Gastrocnemius medialis (tissue), 4 donors: ENCODE results near the gene KCNQ5. TPM values are rescaled to one million over a fixed set of nuclear protein-coding genes. Genes with fewer than 3 reads are reported as not detected.

ENCODE experiments used
- ATAC-seq, 2 donors: fragments of 150-250 bp; one replicate each; pipeline ENCODE4 v1.9.1; 2016
- DNase-seq, 2 donors: peaks; one replicate each; pipeline ENCODE4 v3.0.0-alpha.2; 2019
- H3K27ac ChIP-seq, 4 donors: fragments of 200-600 bp; sonication (generic); 1 replicate in 1 of 4; 2 replicates in 3 of 4; pipeline ENCODE4 v1.5.1; 2016 to 2018; ENCODE audit warnings: mild to moderate bottlenecking in 2 of 4, moderate library complexity in 1 of 4
- H3K27me3 ChIP-seq, 3 donors: fragments of 200-600 bp; sonication (generic) in 2 of 3; 1 replicate in 1 of 3; 2 replicates in 2 of 3; pipeline versions ENCODE4 v1.5.1 to v1.6.0; 2016 to 2019; ENCODE audit warnings: mild to moderate bottlenecking in 1 of 3, moderate library complexity in 1 of 3
- H3K36me3 ChIP-seq, 2 donors: fragments of 200-600 bp; sonication (generic) in 1 of 2; one replicate each; pipeline ENCODE4 v1.5.1; 2017 to 2018
- H3K4me1 ChIP-seq, 2 donors: fragments of 200-600 bp; sonication (generic) in 1 of 2; one replicate each; pipeline ENCODE4 v1.5.1; 2016 to 2017; ENCODE audit warnings: mild to moderate bottlenecking in 2 of 2
- H3K4me3 ChIP-seq, 4 donors: fragments of 200-600 bp; sonication (generic) in 3 of 4; 1 replicate in 1 of 4; 2 replicates in 3 of 4; pipeline ENCODE4 v1.5.1; 2016 to 2019; ENCODE audit warnings: mild to moderate bottlenecking in 2 of 4
- H3K9me3 ChIP-seq, 3 donors: fragments of 200-600 bp; sonication (generic) in 2 of 3; 1 replicate in 1 of 3; 2 replicates in 2 of 3; pipeline ENCODE4 v1.5.1; 2016 to 2019
- POLR2A ChIP-seq, 2 donors: fragments of 450-650 bp; IDR thresholded peaks; one replicate each; pipeline ENCODE4 v1.6.1; 2017; ENCODE audit warnings: antibody characterized with exemption in 2 of 2, mild to moderate bottlenecking in 2 of 2, moderate library complexity in 2 of 2
- in situ Hi-C, 4 donors: fragments of 200-750 bp; cut with MboI; loops; one replicate each; pipeline versions ENCODE4 v1.15.0 to v1.8.0; 2017; ENCODE audit warnings: low sequenced_read_pairs in 4 of 4
- intact Hi-C: fragments of 100-400 bp; cut with DNase I; formaldehyde crosslinking; loops from one replicate; pipeline ENCODE4 v1.15.1; 2023; ENCODE audit warnings: low total_unique reads
- total RNA-seq, 4 donors: library from RNA; depleted of rRNA; stranded (reverse); fragments of >200 nt; gene quantifications; one replicate each; pipeline versions ENCODE4 v1.1.0 to v1.2.3, GENCODE V29; 2016
- TF ChIP-seq, protein P1 (sequence below), 5 experiments: fragments of 450-650 bp in 3 of 5; fragments of 200-600 bp in 2 of 5; sonication (generic) in 2 of 5; IDR thresholded peaks in 4 of 5; conservative IDR thresholded peaks in 1 of 5; 1 replicate in 4 of 5; 2 replicates in 1 of 5; pipeline ENCODE4 v1.5.1; 2016 to 2019; ENCODE audit warnings: antibody characterized with exemption in 5 of 5, mild to moderate bottlenecking in 3 of 5, moderate library complexity in 3 of 5

The KCNQ5 gene
- total RNA-seq, 4 donors from 2014 or later = 5.3 to 19.3 (median 15.1) TPM

- Histone ChIP-seq H3K4me3 (no peak overlapping the region), H3K27ac (peak overlapping the region; percentile 67 to 83 (median 76)), H3K9me3 (no peaks in the 10 kb centered on the region), H3K27me3 (no peaks in the 10 kb centered on the region), H3K4me1 (peaks cover 43 to 48% of the 10 kb centered on the region in 2 donors), H3K36me3 (no peaks in the 10 kb centered on the region)
- DNase-seq (no peak), ATAC-seq (no peak)
- intact Hi-C loops = no loop called here
- in situ Hi-C loops = loop anchor here in 1 of 4 donors (10.0 kb wide), 1 partner anchor 82 kb away; no protein-coding TSS in a partner anchor
- no peak for TF ChIP-seq POLR2A (IDR thresholded peaks at IDR 0.05)
- TF ChIP-seq, protein P1, sequence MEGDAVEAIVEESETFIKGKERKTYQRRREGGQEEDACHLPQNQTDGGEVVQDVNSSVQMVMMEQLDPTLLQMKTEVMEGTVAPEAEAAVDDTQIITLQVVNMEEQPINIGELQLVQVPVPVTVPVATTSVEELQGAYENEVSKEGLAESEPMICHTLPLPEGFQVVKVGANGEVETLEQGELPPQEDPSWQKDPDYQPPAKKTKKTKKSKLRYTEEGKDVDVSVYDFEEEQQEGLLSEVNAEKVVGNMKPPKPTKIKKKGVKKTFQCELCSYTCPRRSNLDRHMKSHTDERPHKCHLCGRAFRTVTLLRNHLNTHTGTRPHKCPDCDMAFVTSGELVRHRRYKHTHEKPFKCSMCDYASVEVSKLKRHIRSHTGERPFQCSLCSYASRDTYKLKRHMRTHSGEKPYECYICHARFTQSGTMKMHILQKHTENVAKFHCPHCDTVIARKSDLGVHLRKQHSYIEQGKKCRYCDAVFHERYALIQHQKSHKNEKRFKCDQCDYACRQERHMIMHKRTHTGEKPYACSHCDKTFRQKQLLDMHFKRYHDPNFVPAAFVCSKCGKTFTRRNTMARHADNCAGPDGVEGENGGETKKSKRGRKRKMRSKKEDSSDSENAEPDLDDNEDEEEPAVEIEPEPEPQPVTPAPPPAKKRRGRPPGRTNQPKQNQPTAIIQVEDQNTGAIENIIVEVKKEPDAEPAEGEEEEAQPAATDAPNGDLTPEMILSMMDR (IDR thresholded peaks at IDR 0.05 in 4 of 5, conservative IDR thresholded peaks at IDR 0.05 in 1 of 5) = no peak
These were observed 324.9 kb downstream of the KCNQ5 start for GRCh38 chr6:72946774-72947173.

GRCh38 chr6:72947534-72947933 lies 325.7 kb downstream of the KCNQ5 start:
- in situ Hi-C loops (loop anchor here in 1 of 4 donors (10.0 kb wide), 1 partner anchor 83 kb away; no protein-coding TSS in a partner anchor), intact Hi-C loops (no loop called here)
- peaks cover 49 to 51% of the 10 kb centered on the region in 2 donors for H3K4me1 ChIP-seq
- ATAC-seq (no peak), DNase-seq (no peak)
- no peak overlapping the region for H3K4me3 ChIP-seq
- no peaks in the 10 kb centered on the region for H3K36me3 ChIP-seq
- H3K27ac ChIP-seq = peak overlapping the region; percentile 67 to 83 (median 76)
- no peaks in the 10 kb centered on the region for H3K27me3 ChIP-seq
- H3K9me3 ChIP-seq = no peaks in the 10 kb centered on the region
- no peak for TF ChIP-seq POLR2A (IDR thresholded peaks at IDR 0.05)

- Histone ChIP-seq H3K27ac (peak overlapping the region; percentile 67 to 83 (median 76)), H3K27me3 (no peaks in the 10 kb centered on the region), H3K36me3 (no peaks in the 10 kb centered on the region), H3K4me1 (peaks cover 54 to 57% of the 10 kb centered on the region in 2 donors), H3K4me3 (no peak overlapping the region), H3K9me3 (no peaks in the 10 kb centered on the region)
- ATAC-seq (peak; percentile 65 to 70), DNase-seq (peak in 1 of 2 donors; percentile 30)
- intact Hi-C loops = no loop called here
- no peak for TF ChIP-seq POLR2A (IDR thresholded peaks at IDR 0.05)
- TF ChIP-seq, protein P1 (IDR thresholded peaks at IDR 0.05 in 4 of 5, conservative IDR thresholded peaks at IDR 0.05 in 1 of 5) = no peak
- in situ Hi-C loops = loop anchor here in 1 of 4 donors (10.0 kb wide), 1 partner anchor 83 kb away; no protein-coding TSS in a partner anchor
These were observed 326.3 kb downstream of the KCNQ5 start for GRCh38 chr6:72948153-72948552.

GRCh38 chr6:72950114-72950860 lies 328.4 kb downstream of the KCNQ5 start:
- DNase-seq (peak; percentile 10 to 27), ATAC-seq (peak; percentile 93 to 97)
- H3K4me1 ChIP-seq = peaks cover 50 to 78% of the 10 kb centered on the region in 2 donors
- peak overlapping the region; percentile 73 to 83 (median 80) for H3K27ac ChIP-seq
- H3K27me3 ChIP-seq = no peaks in the 10 kb centered on the region
- peak overlapping the region in 2 of 4 donors; percentile 0 to 10 for H3K4me3 ChIP-seq
- intact Hi-C loops = loop anchor here (2.0 to 5.0 kb wide), 4 partner anchors 85 to 328 kb away; partner anchors contain the start of gene KCNQ5
- no peaks in the 10 kb centered on the region for H3K36me3 ChIP-seq
- no peaks in the 10 kb centered on the region for H3K9me3 ChIP-seq
- in situ Hi-C loops = no loop called here
- no peak for TF ChIP-seq POLR2A (IDR thresholded peaks at IDR 0.05)
- TF ChIP-seq, protein P1 (IDR thresholded peaks at IDR 0.05 in 4 of 5, conservative IDR thresholded peaks at IDR 0.05 in 1 of 5) = no peak
